Esophagus squamous epithelium (tissue), 4 donors: ENCODE measurements around the gene KLF6.

Source experiments
- CTCF ChIP-seq, 6 experiments: fragments of 450-650 bp in 4 of 6; fragments of 200-600 bp in 2 of 6; sonication (generic) in 2 of 6; IDR thresholded peaks; one replicate each; pipeline ENCODE4 v1.5.1; 2016 to 2019; ENCODE audit warnings: antibody characterized with exemption in 6 of 6, mild to moderate bottlenecking in 4 of 6, moderate library complexity in 4 of 6
- POLR2A ChIP-seq, 4 donors: fragments of 450-650 bp; IDR thresholded peaks; one replicate each; pipeline ENCODE4 v1.6.1; 2017; ENCODE audit warnings: antibody characterized with exemption in 4 of 4, mild to moderate bottlenecking in 4 of 4, moderate library complexity in 3 of 4

DNA sequence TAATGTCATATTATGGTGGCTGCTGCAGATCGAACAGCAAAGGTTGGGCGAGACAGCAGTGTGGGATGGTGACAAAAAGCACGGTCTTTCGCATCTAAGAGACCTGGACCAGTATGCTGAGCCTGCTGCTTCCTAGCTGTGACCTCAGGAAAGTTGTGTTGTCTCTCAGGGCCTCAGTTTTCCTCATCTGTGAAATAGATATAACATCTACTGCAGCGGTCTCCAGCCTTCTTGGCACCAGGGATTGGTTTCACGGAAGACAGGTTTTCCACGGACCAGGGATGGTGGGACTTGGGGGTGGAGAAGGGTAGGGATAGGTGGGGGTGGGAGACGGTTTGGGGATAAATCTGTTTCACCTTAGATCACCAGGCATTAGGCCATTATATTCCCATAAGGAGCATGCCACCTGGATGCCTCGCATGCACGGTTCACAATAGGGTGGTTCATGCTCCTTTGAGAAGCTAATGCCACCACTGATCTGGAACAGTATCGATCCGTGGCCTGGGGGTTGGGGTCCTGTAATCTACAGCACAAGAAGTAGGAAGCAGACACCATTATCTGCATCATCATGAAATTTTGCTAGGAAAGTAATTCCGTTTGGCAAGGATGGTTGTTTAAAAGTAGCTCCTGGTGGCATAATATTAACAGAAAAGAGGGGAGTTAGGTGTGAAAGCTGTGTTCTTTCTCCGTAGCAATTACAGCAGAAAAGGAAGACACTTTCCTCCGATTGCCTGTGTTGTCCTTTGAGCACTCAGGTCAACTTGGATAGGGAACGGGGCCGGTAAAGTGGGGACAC, 10.8 kb downstream of the KLF6 start:
- no peak for TF ChIP-seq CTCF (IDR thresholded peaks at IDR 0.05)
- no peak for TF ChIP-seq POLR2A (IDR thresholded peaks at IDR 0.05)
